Activated CD4-positive, CD25-positive, alpha-beta regulatory T cell treated with anti-CD3 and anti-CD28 coated beads, Interleukin-2, amount 50 U/mL, for 16 hours (primary cell): Measurements from ENCODE around the gene PRKCSH.
"Not testable (repeated sequence)": the region's sequence is repeated elsewhere in the genome, so short reads cannot be mapped to it uniquely, and the experiment has no call there.

Experiments used
- DNase-seq: peaks from one replicate; pipeline ENCODE4 v3.0.0-alpha.2; 2020; ENCODE audit warnings: low read depth, low spot score

Gene PRKCSH

GRCh38 chr19:11475343-11475742 lies 39.9 kb downstream of the PRKCSH start:
- DNase-seq: not testable (repeated sequence)

DNA sequence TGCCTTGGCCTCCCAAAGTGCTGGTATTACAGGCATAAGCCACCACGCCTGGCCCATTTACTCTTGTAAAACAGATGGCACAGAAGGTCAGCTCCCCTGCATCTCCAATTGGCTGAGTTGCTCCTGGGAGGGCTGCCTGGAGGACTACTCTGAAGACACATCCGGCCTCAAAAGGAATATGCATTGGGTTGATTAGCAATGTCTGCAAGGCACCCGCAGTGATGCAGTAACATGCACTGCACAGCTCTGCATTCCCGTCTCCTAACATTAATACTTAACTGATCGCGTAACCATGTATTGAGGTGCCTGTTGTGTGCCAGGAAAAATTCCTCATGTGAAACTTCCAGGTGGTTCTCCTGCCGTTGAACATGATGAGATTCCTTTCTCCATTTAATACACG lies 40.4 kb downstream of the PRKCSH start:
- DNase-seq: no peak

- no peak for DNase-seq
These were observed 43.0 kb downstream of the PRKCSH start for GRCh38 chr19:11478167-11479089.

GRCh38 chr19:11479090-11479897 lies 43.9 kb downstream of the PRKCSH start:
- DNase-seq: no peak

DNA sequence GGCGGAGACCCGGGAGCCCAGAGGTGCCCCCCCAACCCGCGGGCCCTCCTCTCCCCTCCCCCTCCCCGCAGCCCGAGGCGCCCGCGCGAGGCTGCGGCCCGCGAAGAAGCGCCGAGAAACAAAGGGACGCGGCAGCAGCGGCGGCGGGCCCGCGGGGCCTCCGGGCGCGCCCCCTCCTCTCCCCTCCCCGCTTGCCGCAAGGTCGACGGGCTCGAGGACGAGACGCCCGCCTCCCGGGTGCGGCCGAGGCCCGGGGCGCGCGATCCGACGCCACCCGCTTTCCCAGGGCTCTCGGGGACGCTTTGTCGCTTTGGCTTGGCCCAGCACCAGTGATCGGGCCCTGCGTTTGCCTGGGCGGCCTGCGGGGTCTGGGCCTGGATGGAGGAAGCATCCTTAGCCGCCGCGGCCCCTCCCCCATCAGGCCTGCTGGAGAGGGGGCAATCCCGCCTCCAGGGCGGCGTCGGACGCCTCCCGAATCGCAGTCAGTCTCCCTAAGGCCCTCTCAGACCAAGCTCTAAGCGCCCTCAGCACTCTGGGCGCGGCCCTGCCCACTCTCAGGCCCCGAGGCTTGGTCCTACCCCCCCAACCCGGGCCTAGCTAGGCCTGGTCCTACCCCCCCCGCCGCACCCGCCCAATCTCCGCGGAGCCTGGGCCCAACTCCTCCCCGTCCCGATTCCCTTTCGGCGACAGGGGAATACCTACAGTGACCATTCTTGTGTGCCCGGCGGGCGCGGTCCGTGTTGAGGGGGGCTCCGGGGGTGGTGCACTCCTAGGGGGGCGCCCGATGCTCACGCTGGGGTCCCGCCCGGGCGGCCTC lies 44.7 kb downstream of the PRKCSH start:
- no peak for DNase-seq

GRCh38 chr19:11480715-11481533 lies 45.5 kb downstream of the PRKCSH start, which contains the start of gene ELAVL3:
ELAVL3 (minus strand) TSS chr19:11481046; CDS start chr19:11480608, 438 bp downstream.
- DNase-seq: no peak

GRCh38 chr19:11481534-11482383 lies 46.3 kb downstream of the PRKCSH start:
- DNase-seq: peak; percentile 49

- DNase-seq: peak; percentile 66
These were observed 47.1 kb downstream of the PRKCSH start for GRCh38 chr19:11482384-11483050.

DNA sequence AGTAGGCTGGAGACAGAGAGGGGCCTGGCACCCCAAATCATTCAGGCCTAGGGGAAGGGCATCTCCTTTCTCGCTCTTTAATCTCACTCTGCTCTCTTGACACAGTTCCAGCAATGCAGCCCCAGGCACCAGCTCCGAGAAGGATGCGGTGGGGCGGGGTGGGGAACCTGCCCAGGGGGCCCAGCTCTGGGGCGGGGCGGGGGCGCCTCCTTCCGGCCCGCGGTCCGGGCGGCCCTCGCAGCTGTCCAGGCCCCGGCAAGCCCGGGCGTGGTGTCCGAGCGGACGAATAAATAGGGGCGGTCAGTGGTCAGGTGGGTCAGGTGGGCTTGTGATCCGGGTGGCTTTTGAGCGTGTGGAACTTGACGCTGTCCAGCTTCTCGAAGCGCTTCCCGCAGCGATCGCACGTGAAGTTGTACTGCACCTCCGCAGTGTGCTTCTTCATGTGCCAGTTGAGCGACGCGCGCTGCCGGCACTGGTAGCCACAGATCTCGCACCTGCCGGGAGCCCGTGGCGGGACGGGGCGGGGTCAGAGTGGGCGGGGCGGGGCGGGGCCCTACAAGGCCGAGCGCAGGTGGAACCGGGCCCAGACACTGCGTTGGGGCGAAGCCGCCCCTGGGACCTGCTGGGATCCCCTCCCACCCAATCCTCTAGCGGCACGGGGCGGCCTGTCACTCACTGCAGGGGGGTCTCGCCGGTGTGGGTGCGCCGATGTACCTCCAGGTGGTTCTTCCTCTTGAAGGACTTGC lies 48.1 kb downstream of the PRKCSH start:
- DNase-seq: no peak

GRCh38 chr19:11485245-11485837 lies 49.9 kb downstream of the PRKCSH start:
- DNase-seq: no peak

GRCh38 chr19:11486661-11487503 lies 51.4 kb downstream of the PRKCSH start:
- DNase-seq: no peak

GRCh38 chr19:11489378-11489777 lies 53.9 kb downstream of the PRKCSH start:
- DNase-seq: no peak

GRCh38 chr19:11494634-11495285 lies 59.3 kb downstream of the PRKCSH start:
- no peak for DNase-seq

DNA sequence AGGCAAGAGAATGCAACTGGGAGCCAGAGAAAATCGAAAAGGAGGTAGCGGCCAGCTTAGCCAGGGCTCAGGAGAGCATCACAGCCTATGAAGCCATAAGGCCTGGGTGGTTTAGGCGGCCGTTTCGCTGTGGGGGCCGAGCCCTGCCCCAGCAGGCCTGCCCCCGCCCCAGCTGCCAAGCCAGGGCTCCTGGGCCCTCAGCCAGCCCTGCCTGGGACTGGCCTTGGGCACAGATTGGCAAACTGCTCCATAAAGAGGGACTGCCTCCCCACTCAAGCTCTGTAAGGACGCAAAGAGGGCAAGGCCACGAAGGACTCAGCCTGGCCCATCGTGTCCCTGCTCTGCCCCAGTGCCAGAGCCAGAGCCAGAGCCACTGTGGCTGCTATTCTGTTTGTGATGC lies 60.0 kb downstream of the PRKCSH start:
- DNase-seq: no peak

- DNase-seq: no peak
These were observed 60.5 kb downstream of the PRKCSH start for GRCh38 chr19:11495885-11496284.

- peak; percentile 40 for DNase-seq
These were observed 61.1 kb downstream of the PRKCSH start for GRCh38 chr19:11496391-11497163.
